ENCODE measurements around the gene RIN2. TPM values are rescaled to one million over a fixed set of nuclear protein-coding genes. Genes with fewer than 3 reads are reported as not detected.
A peak's percentile ranks its signal among the peaks of the same experiment; 100 is the strongest.
"Not testable (repeated sequence)": the region's sequence is repeated elsewhere in the genome, so short reads cannot be mapped to it uniquely, and the experiment has no call there.

Gene RIN2
- total RNA-seq, 1 donor from 2014 or later = 64.0 TPM

DNA sequence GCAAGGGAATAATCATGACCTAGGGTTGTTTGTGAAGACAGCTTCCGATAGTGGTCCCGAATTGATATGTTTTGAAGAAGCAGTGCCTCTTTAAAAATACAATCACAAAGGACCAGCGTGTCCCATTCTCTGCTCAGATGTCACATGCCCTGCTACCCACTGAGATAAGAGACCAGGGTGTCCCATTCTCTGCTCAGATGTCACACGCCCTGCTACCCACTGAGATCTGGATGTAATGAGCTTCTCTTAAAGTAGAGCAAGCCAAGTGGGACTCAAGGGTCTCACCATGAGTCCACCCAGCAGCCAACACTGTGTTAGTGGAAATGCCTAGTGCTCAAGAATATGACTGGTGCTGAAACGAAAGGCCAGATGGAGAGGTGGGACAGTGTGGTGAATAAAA lies 22.2 kb downstream of the RIN2 start:
- ATAC-seq (peak; percentile 68), DNase-seq (no peak)
- intact Hi-C loops (cut with micrococcal nuclease) = loop anchor here (10.0 kb wide), 1 partner anchor 85 kb away; no protein-coding TSS in a partner anchor

DNA sequence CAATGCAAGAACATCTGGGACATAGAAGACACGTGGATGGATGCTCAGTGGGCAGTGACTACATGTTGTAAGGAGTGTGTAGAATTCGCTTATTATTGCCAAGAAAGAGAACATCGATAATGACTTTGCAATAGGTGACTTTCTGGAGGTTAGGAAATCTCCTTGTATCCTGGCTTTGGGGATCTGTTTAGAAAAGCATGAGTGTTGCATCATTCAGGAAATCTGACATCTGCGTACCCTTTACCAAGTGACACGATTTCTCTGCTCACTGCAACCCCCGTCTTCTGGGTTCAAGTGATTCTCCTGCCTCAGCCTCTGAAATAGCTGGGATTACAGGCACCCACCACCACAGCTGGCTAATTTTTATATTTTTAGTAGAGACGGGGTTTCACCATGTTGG lies 23.2 kb downstream of the RIN2 start:
- intact Hi-C loops (cut with micrococcal nuclease) = loop anchor here (10.0 kb wide), 1 partner anchor 86 kb away; no protein-coding TSS in a partner anchor
- ATAC-seq = no peak
- no peak for DNase-seq

DNA sequence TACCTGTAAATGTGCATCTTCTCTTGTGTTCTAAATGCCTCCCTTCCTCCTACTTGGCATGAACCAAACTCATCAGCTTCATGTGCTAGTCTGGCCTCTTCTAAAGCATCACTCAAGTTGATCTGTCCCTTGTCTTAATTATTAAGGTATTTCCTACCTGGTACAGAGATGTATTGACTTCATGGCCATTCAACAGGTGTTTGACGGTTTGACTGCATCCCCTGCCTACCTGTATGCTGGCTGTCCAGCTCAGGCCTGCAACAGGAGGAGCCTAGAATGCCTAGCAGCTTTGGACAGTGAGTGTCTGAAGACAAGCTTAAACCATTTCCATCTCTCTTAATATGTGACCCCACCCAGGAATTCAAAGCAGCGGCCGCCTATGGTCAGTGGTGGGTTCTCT lies 24.6 kb downstream of the RIN2 start:
- ATAC-seq (no peak), DNase-seq (no peak)
- intact Hi-C loops (cut with micrococcal nuclease) = loop anchor here (10.0 kb wide), 1 partner anchor 88 kb away; no protein-coding TSS in a partner anchor

DNA sequence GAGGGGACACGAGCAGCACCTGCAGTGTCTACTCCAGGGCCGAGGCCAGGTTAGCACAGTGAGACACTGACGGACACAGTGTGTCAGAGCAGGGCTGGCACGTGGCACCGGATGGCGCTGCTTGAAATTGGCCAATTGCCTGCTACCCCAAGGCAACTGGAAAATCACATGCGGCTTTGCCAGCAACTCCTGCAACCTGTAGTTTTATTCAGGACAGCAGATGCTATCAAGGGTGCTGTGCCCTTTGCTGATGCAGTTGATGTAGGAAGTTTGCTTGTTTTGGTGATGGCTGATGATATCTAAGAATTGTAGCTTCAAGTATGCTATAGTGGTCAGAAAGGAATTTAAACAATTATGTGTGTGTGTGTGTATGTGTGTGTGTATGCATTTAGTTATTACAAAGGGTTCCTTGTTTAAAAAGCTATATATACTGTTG lies 25.9 kb downstream of the RIN2 start:
- DNase-seq (peak; percentile 68), ATAC-seq (peak; percentile 47)
- intact Hi-C loops (cut with micrococcal nuclease) = loop anchor here (10.0 kb wide), 1 partner anchor 89 kb away; no protein-coding TSS in a partner anchor

DNA sequence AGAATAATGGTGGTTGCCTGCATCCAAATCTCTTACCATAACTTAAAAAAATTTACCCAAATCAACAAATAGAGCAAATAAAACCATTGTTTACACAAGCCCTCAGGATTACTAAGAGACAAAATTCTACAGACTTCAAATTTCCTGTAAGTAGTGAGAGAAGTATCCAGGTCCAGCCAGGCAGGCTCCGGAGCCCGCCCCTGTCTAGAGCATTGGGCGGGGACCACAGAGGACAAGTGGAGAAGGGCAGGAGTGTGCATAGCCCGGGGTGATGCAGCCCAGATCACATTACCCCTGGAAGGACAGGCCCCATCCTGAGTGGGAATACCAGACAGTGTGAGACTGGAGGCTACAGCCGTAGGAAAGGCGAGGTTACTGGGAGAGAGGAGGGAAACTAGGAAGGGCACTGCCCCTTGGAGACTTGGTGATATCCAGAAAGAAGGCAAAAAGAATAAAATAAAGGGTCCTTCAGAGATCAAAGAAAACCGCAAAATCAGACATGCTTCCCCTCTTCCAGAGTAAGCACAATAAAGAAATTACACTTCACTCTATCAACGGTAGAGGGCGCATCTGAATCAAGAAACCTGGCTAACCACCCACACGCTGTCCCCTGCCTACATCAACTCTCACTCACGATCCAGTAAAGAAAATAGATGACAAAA lies 26.6 kb downstream of the RIN2 start:
- intact Hi-C loops (cut with micrococcal nuclease) = loop anchor here (5.0 to 10.0 kb wide), 2 partner anchors 90 to 213 kb away; no protein-coding TSS in a partner anchor
- ATAC-seq = peak; percentile 75
- peak; percentile 67 for DNase-seq

DNA sequence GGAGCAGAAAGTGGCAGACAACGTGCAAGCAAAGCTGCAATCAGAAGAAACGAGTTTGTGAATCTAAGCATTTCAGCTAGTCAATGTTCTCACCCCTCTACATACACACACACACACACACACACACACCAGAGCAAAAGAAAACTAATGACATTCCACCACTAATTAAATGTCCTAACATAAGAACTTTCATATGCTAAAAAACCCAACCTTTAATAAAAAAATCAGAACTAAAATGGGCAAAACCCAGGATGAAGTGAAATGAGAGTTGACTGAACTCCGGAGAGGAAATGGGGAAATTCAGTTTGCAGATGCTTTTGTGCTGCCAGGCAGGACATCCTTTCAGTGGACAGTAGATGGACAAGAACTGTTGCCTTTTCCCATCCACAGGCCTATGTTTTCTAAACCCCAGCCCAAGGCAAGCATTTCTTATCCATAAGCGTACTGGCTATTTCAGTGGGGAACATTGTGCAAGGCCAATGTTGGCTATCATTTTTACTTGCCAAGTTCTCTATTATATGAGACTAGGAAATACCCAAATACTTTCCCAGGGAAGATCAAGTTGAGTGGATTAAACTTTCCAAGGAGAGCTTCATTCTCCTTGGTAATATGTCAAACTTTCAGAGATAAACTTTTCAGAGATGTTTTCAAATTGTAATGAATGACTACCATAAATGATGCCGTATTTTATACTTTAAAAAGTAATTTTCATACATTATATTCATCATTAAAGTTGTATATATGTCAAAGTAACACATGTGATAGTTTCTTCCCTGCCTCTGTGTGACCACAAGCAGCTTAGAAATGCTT lies 27.3 kb downstream of the RIN2 start:
- ATAC-seq = peak; percentile 22
- DNase-seq = no peak
- intact Hi-C loops (cut with micrococcal nuclease) = loop anchor here (5.0 to 10.0 kb wide), 2 partner anchors 91 to 212 kb away; no protein-coding TSS in a partner anchor

DNA sequence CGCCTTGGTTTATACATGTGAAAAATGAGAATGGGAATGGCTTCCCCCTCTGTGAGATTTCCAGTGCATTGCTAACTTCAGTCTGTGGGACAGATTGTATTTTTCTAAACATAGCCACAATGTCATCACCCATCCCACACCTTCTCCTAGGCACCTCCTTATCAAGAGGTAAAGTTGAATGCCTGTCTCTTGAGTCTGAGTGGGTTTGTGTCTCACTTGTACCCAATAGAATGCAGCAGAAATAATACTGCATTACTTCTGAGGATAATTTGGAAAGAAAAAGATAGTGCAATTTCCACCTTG lies 27.9 kb downstream of the RIN2 start:
- DNase-seq (no peak), ATAC-seq (peak; percentile 86)
- intact Hi-C loops (cut with micrococcal nuclease) = loop anchor here (5.0 to 10.0 kb wide), 2 partner anchors 91 to 211 kb away; no protein-coding TSS in a partner anchor

DNA sequence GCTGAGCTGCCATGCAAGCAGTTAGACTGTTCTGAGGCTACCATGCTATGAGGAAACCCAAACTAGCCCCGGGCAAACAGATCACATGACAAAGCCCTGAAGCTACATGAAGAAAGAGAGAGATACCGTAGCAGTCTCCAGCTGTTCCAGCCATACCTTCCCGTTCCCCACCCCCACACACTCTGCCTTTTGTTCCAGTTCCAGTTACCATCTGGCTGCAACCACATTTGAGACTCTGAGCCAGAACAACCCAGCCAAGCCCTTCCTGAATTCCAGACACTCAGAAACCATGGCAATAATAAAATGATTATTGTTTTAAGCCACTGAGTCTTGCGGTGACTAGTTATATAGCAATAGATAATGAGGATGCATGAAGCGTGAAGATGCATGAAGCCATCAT lies 28.3 kb downstream of the RIN2 start:
- peak; percentile 58 for DNase-seq
- peak; percentile 64 for ATAC-seq
- intact Hi-C loops (cut with micrococcal nuclease) = loop anchor here (5.0 to 10.0 kb wide), 2 partner anchors 92 to 211 kb away; no protein-coding TSS in a partner anchor

DNA sequence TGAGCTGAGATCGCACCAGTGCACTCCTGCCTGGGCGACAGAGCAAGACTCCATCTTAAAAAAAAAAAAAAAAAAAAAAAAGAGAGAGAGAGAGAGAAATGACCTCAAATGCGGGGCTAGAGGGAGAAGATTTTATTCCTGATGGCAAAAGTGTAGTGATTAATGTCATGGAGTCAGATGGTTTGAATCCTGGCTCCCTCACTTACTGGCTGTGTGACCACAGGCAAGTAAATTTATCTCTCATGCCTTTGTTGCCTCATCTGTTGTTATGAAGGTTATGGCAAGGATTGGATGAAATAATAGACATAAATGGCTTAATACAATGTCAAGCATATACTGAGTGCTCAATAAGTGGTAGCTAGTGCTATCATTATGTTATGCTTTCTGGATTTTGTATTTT lies 29.3 kb downstream of the RIN2 start:
- no peak for ATAC-seq
- DNase-seq = no peak
- intact Hi-C loops (cut with micrococcal nuclease) = loop anchor here (5.0 to 10.0 kb wide), 2 partner anchors 93 to 210 kb away; no protein-coding TSS in a partner anchor

DNA sequence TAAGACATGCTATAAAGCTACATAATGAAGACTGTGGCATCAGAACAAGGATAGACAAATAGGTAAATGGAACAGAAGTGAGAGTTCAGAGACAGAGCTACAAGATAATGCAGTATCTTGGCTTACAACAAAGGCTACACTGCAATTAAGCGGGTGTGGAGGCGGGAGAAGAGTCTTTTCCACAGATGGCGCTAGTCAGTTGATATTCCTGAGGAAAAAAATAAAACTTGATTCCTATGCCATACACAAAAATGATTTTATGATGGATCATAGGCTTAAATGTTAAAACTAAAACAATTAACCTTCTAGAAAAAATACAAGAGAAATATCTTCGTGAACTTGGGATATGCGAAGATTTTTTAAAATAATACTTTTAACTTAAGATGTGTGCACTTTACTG lies 31.0 kb downstream of the RIN2 start:
- no peak for ATAC-seq
- intact Hi-C loops (cut with micrococcal nuclease) = loop anchor here (5.0 to 10.0 kb wide), 2 partner anchors 94 to 208 kb away; no protein-coding TSS in a partner anchor
- no peak for DNase-seq

DNA sequence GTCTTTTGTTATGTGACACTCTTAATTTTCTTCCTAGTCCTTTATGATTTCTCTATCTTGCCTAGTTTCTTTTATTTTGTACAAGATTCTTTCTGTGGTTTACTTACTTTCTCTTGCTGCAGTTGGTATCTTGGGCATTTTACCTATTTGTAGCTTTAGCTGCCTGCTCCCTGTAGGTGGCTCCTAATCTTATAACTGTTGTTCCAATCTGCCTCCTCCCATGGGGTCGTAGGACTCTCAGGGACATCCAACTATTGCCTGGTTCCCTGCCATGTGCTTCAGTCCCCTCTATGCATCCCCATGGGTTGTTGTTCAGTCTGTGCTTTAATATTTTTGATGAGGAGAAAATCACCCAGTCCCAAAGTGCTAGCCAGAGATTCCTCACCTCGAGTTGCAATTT lies 31.4 kb downstream of the RIN2 start:
- ATAC-seq = no peak
- intact Hi-C loops (cut with micrococcal nuclease) = loop anchor here (5.0 to 10.0 kb wide), 2 partner anchors 95 to 208 kb away; no protein-coding TSS in a partner anchor
- no peak for DNase-seq

DNA sequence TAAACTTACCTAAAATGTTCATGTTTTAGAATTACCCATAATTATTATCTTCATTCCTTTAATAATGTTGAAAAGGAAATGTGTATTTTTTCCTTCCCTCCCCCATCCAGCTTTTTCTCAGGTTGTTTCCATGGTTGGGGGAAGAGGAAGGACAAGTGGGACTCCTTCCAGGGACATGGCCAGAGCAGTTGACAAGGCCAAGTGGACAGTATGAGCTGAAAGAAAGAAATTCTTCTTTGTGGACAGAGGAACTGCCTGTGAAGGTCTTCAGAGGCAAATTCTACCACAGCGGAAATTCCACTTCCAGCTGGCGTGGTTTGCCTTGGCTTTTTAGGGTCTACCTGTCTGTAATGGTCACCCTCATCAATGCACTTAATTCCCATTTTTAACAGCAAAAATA lies 33.8 kb downstream of the RIN2 start:
- ATAC-seq = no peak
- intact Hi-C loops (cut with micrococcal nuclease) = no loop called here
- no peak for DNase-seq

DNA sequence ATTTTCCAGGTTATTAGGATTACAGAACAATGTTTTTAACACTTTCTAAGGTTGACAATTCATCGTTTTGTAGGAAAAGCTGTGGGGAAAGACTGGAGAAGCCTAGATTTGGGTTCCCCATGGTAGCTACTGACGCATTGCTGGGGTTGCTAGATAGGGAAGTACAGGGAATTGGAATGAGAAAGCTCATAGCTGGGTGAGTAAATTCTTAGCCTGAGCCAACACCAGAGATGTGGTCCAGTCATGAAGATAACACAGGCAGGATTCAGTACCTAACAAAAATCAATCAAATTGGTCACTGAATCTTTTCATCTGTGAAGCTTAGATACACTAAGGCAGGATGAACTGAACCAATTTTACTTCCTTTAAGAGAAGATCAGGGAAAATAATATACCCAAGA lies 35.7 kb downstream of the RIN2 start:
- ATAC-seq (no peak), DNase-seq (no peak)
- intact Hi-C loops (cut with micrococcal nuclease) = no loop called here

DNA sequence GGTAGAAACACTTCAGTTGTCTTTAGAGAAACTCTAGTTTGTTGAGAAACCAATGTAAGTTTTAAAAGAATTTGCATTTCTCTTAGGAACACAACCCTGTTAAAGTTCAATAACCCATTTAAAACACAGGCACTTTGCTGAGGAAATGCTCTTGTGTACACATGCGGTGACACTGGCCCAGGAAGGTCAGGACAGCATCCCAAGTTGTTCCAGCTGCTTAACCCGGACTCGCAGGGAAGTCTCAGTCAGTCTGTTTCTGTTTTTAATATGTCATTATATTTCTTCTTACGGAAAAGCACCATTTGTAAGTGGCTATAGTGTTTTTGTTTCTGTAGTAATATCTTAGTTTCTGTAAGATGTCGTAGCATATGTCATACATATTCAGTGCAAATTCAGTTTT lies 36.9 kb downstream of the RIN2 start:
- ATAC-seq = no peak
- DNase-seq = no peak
- intact Hi-C loops (cut with micrococcal nuclease) = no loop called here

DNA sequence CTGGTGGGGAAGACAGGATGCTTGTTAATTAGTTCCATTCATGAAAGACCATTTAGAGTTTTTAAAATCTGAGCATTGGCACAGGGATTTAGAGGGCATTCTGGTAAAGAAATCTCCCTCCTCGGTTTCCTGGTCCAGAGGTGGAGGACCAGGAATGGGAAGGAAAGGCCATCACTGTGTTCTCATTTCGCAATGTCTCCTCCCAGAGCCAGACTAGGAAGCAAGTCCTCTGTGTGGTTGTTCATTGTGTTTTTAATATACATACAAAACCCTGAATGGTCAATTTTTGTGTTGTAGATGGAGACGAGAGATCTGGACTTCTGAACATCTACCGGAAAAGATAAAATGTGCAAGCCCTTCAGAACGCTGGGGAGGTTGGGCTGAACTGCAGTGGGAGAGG lies 41.3 kb downstream of the RIN2 start:
- intact Hi-C loops (cut with micrococcal nuclease) = no loop called here
- DNase-seq (no peak), ATAC-seq (no peak)

DNA sequence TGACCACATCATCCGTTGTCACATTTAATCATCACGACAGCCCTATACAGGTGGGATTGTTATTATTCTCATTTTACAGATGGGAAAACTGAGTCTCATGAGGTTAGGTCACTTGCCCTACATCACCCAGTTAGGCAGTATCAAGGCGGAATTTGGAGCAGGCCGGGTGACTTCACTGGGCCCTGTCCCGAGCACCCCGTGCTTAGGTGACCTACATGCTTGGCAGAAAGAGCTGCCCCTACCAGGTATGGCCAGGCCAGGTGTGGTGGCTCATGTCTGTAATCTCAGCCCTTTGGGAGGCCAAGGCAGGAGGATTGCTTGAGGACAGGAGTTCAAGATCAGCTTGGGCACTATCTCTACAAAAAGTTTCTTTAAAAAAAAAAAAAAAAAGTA lies 44.0 kb downstream of the RIN2 start:
- intact Hi-C loops (cut with micrococcal nuclease) = no loop called here
- DNase-seq (no peak), ATAC-seq (no peak)

DNA sequence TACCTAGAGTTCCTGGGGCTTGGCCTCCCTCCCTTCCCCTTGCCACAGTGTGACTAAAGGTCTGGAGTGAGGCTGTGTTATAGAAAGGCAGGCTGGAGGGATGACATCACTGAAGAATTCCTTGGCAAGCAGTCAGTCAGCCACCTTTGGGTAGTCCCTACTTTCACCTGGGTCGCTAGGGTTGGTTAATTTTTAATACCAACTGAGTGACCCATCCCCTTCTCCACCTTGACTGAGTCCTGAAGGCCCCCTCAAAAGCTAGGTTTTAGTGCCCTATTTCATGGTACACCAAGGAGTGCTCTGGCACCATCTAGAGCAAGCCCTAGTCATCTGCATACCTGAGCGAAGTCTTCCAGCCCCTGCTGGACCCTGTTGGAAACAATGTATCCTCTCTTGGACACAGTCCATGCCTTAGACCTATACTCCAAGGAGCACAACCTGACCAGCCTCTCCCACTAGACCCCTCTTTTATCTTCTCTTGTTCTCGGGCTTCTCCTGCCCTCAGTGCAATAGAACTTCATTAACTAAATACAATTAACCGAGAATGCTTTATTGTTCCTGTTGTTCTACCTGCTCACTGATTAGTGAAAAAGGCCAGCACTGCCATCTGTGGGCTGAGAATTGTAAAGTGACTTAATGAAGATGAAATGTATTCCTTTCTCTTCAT lies 44.6 kb downstream of the RIN2 start:
- ATAC-seq (peak; percentile 72), DNase-seq (no peak)
- intact Hi-C loops (cut with micrococcal nuclease) = no loop called here

DNA sequence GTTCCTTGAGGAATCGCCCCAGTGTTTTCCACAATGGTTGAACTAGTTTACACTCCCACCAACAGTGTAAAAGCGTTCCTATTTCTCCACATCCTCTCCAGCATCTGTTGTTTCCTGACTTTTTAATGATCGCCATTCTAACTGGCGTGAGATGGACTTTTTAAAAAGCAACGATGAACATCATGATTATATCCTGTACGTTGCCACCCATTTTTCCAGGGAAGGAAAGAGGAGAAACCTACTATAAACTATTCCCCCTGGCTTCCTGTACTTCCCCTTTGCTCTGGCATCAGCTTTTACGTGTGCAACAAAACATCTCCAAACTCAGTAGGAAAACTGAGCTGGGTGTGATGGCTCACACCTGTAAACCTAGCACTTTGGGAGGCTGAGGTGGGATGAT lies 48.2 kb downstream of the RIN2 start:
- DNase-seq; ATAC-seq; intact Hi-C loops (cut with micrococcal nuclease): not testable (repeated sequence)

DNA sequence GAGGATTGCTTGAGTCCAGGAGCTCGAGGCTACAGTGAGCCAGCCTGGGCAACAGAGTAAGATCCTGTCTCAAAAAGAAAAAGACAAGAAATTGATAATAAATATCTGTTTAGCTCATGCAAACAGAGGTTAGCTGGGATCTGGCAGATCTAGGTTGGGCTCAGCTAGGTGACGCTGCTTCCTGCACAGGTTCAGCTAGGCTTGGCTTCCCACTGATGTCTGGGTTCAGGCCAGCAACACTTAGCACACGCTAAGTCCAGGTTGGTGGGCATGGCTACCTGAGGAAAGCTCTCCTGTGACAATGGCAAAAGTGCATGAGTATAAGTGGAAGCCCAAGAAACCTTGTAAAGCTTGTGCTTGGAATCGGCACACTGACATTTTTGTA lies 48.7 kb downstream of the RIN2 start:
- peak; percentile 11 for ATAC-seq
- no peak for DNase-seq
- intact Hi-C loops (cut with micrococcal nuclease) = no loop called here
